Activated CD4-positive, alpha-beta T cell treated with anti-CD3 and anti-CD28 coated beads for 48 hours (primary cell): ENCODE measurements around the gene PARD3B.

Experiments
- DNase-seq: peaks from one replicate; pipeline ENCODE4 v3.0.0-alpha.2; 2020

PARD3B gene

GRCh38 chr2:204771721-204772120, 226.4 kb downstream of the PARD3B start:
- DNase-seq, result no peak

GRCh38 chr2:204772546-204772945, 227.3 kb downstream of the PARD3B start:
- DNase-seq, result no peak

- DNase-seq, result no peak
These were observed 230.5 kb downstream of the PARD3B start for GRCh38 chr2:204775766-204776165.

GRCh38 chr2:204776781-204777559, 231.7 kb downstream of the PARD3B start:
- no peak for DNase-seq

- DNase-seq, result no peak
These were observed 234.5 kb downstream of the PARD3B start for GRCh38 chr2:204779771-204780170.

GRCh38 chr2:204781941-204782340, 236.7 kb downstream of the PARD3B start:
- DNase-seq, result no peak

GRCh38 chr2:204790076-204790475, 244.8 kb downstream of the PARD3B start:
- no peak for DNase-seq

- no peak for DNase-seq
These were observed 246.0 kb downstream of the PARD3B start for GRCh38 chr2:204791230-204791629.

- no peak for DNase-seq
These were observed 249.3 kb downstream of the PARD3B start for GRCh38 chr2:204794624-204795023.

- no peak for DNase-seq
These were observed 249.9 kb downstream of the PARD3B start for GRCh38 chr2:204795156-204795555.

- no peak for DNase-seq
These were observed 251.3 kb downstream of the PARD3B start for GRCh38 chr2:204796581-204796980.

GRCh38 chr2:204799791-204800190, 254.5 kb downstream of the PARD3B start:
- no peak for DNase-seq

GRCh38 chr2:204808494-204808893, 263.2 kb downstream of the PARD3B start:
- DNase-seq, result no peak

- DNase-seq, result no peak
These were observed 279.6 kb downstream of the PARD3B start for GRCh38 chr2:204824751-204825453.

GRCh38 chr2:204825681-204826080, 280.4 kb downstream of the PARD3B start:
- DNase-seq, result no peak

GRCh38 chr2:204827701-204828590, 282.7 kb downstream of the PARD3B start:
- no peak for DNase-seq

- no peak for DNase-seq
These were observed 289.6 kb downstream of the PARD3B start for GRCh38 chr2:204834716-204835384.

GRCh38 chr2:204835786-204836185, 290.5 kb downstream of the PARD3B start:
- DNase-seq, result no peak

- no peak for DNase-seq
These were observed 295.2 kb downstream of the PARD3B start for GRCh38 chr2:204840504-204840903.

- no peak for DNase-seq
These were observed 296.8 kb downstream of the PARD3B start for GRCh38 chr2:204842068-204842467.

GRCh38 chr2:204842661-204843485, 297.6 kb downstream of the PARD3B start:
- peak; percentile 50 for DNase-seq

GRCh38 chr2:204846471-204846870, 301.2 kb downstream of the PARD3B start:
- no peak for DNase-seq
